GF-D8 (cell line): ENCODE results near the gene ATP8B4.

Experiments
- DNase-seq: peaks from one replicate; lab custom pipeline; 2025; lab: John Stamatoyannopoulos, UW

The ATP8B4 gene

GRCh38 chr15:49855917-49856637 is 263.0 kb downstream of the ATP8B4 start:
- no peak for DNase-seq

- no peak for DNase-seq
These were observed 266.3 kb downstream of the ATP8B4 start for GRCh38 chr15:49852756-49853155.

GRCh38 chr15:49848807-49849206 is 270.2 kb downstream of the ATP8B4 start:
- no peak for DNase-seq

DNA sequence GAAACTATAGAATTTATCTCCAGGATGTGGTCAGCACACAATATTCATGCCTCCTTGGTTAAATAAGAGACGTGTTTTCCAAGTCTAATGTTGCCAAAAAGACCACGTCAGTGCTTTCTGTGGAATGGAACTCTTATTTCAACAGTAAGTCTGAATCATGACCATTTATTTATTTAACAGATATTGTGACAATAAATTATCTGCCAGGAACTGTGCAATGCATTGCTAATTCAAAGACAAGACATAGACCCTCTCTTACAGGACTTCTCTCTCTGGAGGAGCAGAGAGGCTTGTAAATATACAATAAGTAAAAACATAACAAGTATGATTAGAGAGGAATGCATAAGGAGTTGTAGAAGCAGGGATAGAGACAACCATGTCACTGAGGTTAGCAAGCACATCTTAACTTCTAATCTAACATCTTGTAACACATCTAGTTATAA is 270.7 kb downstream of the ATP8B4 start:
- no peak for DNase-seq

DNA sequence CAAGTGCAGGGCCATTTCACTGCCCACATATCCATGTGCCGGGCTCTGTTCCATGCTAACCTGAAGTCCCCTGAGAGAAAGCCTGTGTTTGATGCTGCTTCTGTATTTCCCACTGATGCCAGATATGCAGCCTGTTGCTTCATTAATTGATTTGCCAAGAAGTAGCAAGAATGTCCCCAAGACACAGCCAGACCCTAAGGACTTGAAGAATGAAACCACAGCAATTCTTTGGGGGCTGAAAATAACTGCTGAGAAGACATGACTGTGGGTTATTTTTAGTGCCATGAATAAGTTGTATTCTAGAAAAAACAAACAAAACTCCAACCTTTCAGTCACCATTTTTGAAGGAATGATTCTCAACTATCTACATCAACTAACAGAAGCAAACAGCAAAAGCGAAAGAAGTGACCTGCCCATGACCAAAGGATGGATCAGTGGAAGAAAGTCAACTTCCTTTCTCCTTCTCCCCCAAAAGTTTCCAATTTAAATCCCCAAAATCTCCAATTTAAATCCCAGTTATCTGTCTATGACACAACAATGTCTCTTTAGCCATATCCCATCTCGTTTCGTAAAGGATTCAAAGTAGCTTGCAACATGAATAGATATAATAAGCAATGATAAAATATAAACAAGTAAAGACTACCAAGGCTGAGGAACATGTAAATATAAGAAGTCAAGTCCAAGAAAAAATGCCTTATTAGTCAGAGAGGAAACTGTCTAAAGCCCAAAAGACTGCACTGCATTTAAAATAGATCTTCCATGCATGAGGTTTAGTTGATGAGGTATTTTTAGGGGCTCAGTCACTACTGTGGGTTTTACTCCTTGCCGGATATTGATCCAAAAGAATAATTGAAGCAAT is 271.4 kb downstream of the ATP8B4 start:
- no peak for DNase-seq

GRCh38 chr15:49844390-49844789 is 274.6 kb downstream of the ATP8B4 start:
- DNase-seq, result no peak

- no peak for DNase-seq
These were observed 275.3 kb downstream of the ATP8B4 start for GRCh38 chr15:49843725-49844124.

- DNase-seq, result no peak
These were observed 276.9 kb downstream of the ATP8B4 start for GRCh38 chr15:49842031-49842730.

DNA sequence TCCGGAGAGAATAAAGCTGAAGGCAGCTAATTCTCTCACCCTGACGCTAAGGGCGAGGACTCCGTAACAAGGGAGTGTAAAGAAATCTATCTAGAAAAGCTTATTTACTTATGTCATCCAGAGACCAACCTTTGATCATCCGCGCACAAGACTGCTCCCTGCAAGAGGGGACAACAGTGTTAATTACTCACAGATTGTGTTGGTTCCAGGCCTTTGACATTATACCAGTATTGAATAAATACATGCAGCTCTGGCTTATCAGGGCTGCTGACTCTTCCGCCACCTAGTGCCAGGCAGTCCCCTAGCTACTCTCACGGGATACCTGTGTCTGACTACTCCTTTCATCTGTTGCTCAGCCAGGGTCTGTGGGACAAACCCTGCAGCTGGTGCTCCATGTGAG is 286.5 kb downstream of the ATP8B4 start:
- no peak for DNase-seq

- no peak for DNase-seq
These were observed 287.6 kb downstream of the ATP8B4 start for GRCh38 chr15:49831206-49831965.

GRCh38 chr15:49830391-49830790 is 288.6 kb downstream of the ATP8B4 start:
- no peak for DNase-seq

GRCh38 chr15:49827311-49827710 is 291.7 kb downstream of the ATP8B4 start:
- DNase-seq, result no peak

- DNase-seq, result no peak
These were observed 292.3 kb downstream of the ATP8B4 start for GRCh38 chr15:49826640-49827234.

- DNase-seq, result no peak
These were observed 294.3 kb downstream of the ATP8B4 start for GRCh38 chr15:49824775-49825099.

DNA sequence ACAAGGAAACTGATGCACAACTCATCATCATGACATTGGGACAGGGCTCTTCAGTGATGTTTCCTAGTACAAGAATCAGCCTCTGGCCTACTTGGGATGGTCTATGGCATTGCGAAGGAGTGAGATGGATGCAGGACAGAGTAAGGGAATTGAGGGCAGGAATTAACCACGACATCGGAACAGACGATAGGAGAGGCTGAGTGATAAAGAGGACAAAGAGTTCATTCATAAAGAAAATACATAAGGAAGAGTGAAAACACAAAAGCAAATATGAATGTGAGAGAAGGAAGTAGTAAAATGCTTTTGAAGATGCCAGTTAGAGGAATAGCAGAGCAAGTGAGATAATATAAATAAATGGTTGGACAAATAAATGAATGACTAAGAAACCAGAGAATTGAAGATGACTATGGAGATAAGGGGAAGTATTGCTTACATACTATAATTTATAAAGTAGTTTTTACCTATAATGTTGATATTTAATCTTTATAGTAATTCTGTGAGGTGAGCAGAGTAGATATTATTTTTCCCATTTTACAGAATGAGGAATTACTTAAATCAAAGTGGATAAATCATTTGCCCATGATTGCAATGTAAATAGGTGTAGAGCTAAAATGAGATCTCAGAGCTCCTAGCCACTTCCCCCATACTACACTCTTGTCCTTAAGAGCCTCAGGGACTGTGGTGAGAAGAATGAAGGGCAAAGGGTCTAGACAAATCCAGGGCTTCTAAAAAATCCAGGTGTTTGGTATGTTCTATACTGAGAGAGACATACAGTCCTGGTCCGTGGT is 294.9 kb downstream of the ATP8B4 start:
- no peak for DNase-seq

DNA sequence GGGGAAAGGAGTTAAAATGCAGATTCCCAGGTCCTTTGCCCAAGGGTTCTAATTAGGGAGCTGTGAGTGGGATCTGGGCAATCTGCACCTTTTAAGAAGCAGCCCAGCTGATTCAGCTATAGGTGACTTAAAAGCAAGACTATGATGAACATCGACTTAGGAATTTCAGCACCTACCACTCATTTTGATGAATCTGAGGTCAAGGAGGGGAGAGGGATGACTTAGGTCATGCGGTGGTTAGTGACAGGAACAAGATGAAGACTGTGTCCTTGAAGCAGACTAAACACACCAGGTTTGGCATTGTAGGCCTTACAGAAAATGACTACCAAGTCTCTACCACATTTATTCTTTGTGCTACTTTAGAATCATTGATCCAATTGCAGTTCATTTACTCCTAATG is 301.9 kb downstream of the ATP8B4 start:
- no peak for DNase-seq

DNA sequence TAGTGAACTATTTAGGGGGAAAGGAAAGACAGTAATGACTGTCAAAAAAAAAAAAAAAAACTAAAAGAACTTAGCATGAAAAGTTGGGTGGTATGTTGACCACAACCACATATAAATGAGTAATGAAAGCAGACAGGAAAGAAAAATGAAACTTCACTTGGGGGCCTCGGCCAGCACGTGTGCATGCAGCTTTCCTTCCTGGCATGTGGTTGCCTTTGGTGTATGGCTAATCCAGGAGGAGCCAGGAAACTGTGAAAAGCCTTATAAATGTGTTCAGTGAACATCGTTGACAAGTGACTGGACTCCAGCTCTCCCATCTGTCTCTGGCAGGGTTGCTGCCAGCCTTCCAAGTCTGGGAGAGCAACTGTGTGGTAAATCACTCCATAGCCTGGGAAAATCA is 303.1 kb downstream of the ATP8B4 start:
- no peak for DNase-seq

GRCh38 chr15:49815526-49815925 is 303.5 kb downstream of the ATP8B4 start:
- DNase-seq, result no peak

DNA sequence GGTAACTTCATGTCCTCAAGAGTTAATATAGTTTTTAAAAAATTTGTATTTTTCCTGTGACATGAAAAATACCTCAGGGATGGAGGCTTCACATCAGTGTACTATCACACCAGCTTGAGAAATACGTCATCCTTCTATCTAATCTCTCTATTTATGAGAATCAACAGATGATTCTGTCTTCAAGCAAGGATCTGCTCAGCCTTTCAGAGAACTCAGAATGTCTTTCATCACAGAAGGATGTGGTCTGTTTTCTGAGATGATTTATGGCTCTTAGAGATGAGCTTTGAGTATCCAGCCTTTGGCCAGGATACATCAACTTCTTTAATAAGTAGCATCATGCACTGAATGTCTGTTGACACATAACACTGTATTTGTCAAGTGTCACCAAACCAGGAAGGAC is 304.3 kb downstream of the ATP8B4 start:
- DNase-seq, result no peak

GRCh38 chr15:49813625-49814024 is 305.4 kb downstream of the ATP8B4 start:
- no peak for DNase-seq

GRCh38 chr15:49810720-49811119 is 308.3 kb downstream of the ATP8B4 start:
- no peak for DNase-seq
